GM19351 (cell line): ENCODE measurements around the gene STK26.
"Not testable (repeated sequence)": the region's sequence is repeated elsewhere in the genome, so short reads cannot be mapped to it uniquely, and the experiment has no call there.

ENCODE experiments used
- ATAC-seq: cut with Tn5 transposase; IDR thresholded peaks from one replicate; pipeline ENCODE4 v1.9.1; 2021; ENCODE audit warnings: mild to moderate bottlenecking, moderate library complexity; ENCODE audit not compliant: unreplicated experiment

STK26 gene

DNA sequence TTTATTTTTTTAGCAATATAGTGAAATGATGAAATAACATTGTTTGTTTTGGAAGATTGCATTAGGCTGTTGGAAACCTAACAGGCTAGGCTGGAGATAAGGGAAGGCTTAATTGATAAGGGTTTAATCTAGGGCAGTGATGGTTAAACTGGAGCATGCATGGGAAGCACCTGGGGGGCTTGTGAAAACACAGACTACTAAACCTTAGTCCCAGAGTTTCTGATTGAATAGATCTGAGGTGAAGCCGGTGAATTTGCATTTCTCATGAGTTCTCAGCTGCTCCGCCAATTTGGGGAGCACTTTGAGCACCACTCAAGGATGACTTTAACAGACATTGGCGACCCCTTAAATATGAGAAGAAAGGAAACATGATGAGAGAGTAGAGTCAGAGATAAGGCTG, 11.5 kb downstream of the STK26 start:
- ATAC-seq, result peak; percentile 51

DNA sequence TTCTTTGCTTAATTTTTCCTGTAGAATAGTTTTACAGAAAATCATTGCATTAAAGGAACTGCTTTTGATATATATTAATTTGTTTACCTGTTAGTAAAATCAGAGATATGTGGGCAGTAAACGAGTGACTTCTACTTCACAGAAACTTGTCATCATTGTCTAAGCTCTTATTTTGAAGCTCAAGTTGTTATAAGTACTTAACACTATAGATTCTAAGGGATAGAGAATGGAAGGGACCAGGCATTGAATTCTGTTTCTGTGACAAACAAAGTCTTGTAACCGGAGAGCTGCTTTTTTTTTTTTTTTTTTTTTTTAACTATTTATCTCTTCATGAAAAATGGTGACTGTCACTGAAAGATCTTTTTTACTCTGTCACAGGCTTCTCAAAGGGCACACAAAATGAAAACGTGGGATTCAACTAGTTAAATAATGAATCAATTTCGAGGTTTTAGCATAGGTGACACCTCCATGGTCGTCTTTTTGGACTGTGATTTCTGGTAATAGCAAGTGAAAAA, 14.4 kb downstream of the STK26 start:
- no peak for ATAC-seq

DNA sequence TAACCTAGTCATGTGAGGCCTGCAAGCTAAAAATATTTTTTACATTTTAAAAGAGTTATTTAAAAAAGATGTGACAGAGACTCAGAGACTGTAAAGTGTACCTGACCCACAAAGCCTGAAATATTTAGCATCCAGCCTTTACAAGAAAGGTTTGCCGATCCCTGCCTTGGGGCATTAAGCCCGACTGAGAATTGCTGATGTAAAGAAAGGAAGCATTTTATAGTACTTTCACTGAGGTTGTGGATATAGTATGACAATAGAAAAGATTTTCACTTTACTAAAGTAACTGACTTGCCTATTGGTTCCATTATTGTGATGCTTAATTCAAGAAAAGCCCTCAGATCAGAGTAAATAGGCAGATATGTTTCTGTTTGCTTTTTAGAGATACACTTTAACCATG, 17.0 kb downstream of the STK26 start:
- no peak for ATAC-seq

DNA sequence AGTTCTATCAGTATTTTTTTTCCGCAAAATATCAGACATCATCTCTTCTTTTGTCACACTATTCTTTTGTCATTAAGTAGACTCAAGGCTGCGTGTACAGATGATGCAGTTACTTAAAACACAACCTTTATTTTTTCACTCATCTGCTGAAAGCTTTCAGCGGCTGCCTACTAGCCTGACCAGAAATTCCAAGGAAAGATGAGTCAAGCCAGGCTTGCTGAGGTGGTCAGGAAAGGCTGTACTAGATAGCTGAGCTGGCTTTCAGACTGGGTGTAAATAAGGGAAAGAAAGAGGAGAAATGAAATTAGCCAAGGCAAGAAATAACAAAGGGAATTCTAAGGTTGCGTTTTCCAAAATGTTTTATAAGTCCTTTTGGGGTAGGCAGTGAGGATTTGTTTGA, 17.9 kb downstream of the STK26 start:
- ATAC-seq, result no peak

DNA sequence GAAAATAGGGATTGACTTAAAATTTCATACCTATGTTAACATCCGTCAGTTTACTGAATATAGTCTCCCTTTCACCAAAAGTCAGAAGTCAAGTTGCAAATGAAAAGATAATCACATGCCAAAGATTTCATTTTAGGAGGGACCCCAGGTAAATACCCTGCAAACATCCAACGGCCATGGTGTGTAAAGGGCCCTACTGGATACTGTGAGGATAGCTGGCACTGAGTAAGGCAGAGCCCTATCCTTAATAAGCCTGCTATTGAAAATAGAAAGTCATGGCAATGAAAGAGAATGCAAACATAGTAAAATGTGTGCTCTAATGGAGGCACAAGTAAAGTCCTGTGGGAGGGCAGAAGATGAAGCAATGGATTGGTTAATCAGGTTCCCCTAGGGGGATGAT, 20.9 kb downstream of the STK26 start:
- ATAC-seq, result no peak

DNA sequence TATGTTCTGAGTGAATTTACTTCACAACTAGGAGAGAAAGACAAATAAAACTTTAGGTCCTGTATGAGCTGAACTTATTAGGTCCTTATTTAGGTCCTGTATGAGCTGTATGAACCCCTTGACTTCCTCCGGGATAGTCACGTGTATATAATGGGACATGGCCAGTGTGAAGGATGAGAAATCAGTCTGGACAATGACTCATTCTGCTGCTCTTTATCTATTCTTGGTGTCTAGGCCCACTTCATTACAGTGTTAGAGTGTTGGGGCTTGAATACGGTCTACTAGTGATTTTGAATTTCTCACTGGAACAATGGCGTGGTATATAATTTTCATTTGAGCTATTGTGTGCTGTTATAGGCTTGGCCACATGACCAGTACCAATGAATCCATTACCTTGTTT, 21.9 kb downstream of the STK26 start:
- no peak for ATAC-seq

DNA sequence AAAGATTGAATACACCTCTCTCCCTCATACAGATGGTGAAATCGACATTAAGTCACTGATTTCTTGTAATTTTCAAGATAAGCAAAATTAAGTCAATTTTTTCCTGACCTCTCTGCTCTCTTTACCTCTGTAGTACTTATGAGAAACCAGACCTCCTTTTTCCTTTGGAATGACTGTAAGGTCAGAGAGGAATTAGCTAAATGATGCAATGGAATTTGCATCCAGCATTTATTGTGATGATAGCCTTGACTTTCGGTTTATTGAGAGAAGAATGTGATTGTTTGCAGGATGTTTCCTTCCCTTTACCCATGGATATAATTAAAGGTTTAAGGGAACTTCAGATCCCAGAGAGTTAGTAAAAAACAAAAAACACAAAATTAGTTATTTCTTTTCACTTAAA, 22.4 kb downstream of the STK26 start:
- no peak for ATAC-seq

DNA sequence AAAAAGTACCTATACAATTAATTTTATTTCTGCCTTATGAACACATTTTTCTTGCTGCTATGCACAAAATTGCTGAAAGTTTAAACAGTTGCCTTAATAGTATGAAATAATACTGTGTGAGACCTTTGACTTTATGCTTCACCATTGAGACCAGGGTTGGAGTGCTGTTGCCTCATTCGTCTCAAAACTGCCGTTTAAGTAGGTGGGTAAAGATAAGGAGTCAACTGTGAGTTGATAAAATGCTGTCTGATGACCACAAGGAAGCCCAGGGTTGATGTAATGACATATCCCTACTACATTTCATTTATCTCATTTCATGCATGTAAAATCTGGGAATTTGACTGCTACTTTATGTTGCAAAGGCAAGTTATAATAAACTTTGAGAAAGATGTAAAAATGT, 23.4 kb downstream of the STK26 start:
- no peak for ATAC-seq

DNA sequence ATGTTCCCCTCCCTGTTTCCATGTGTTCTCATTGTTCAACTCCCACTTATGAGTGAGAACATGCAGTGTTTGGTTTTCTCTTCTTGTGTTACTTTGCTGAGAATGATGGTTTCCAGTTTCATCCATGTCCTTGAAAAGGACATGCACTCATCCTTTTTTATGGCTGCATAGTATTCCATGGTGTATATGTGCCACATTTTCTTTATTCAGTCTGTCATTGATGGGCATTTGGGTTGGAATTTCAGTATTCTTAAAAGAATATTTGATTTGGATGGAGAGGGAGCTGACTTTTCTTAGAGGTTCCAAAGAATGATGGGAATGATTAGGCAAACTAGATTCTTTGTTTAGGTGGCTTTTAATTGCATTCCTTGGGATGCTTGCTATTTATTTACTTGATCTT, 28.7 kb downstream of the STK26 start:
- ATAC-seq, result not testable (repeated sequence)

DNA sequence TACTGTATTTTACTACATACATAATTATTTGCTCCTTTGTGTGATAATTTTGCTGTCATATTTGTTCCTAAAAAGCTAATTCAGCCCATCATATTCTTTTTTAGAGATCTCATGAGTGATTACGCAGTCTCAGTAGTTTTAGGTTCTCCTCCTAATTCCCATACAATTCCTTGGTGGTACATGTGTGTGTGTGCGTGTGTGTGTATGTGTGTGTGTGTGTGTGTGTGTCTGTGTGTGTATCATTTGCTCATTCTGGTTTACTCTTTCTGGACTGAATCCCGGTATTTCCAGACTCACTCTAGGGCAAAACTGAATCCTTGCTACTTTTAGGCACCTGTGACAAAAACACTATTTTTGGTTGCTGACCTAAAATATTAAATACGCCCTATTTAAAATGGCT, 34.9 kb downstream of the STK26 start:
- no peak for ATAC-seq

DNA sequence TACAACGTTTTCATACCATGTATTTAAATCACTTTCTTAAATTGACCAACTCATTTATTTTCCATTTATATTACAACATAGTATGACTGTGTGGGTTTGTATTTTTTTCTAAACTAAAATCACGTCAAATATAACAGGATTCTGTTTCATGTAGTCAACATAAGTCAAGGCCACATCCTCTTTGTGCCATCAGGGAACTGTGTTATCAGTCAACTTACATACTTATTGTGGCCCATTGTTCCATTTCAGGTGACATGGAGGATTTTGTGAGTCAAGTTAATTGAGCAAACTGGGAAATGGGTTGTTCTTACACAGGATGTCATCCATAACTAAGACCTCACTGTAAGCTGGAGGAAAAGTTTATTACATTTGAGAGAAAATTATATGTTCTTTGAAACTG, 35.9 kb downstream of the STK26 start:
- no peak for ATAC-seq

DNA sequence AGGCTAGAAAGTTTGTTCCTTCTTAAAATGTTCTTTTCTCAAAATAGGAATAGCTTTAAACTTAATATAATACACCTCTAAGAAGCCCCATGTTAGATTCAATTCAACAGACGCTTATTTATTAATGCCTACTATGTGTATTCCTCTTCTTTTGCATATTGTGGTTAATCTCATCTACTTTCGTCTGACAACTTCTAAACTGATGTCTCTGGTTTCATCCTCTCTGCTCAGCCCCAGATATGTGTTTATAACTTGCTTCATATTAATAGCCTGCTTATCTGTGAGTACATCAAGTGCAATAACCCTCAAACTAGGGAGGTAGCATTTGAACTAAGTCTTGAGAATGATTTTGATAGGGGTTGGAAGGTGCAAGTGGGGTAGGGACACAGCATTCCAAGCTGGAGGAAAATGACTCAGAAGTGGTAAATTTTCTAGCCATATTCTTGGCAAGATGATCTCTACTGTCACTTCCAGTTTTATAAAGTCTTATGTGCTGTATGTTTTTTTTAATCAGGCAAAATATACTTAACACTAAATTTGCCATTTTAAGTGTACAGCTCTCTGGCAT, 37.0 kb downstream of the STK26 start:
- peak; percentile 76 for ATAC-seq

DNA sequence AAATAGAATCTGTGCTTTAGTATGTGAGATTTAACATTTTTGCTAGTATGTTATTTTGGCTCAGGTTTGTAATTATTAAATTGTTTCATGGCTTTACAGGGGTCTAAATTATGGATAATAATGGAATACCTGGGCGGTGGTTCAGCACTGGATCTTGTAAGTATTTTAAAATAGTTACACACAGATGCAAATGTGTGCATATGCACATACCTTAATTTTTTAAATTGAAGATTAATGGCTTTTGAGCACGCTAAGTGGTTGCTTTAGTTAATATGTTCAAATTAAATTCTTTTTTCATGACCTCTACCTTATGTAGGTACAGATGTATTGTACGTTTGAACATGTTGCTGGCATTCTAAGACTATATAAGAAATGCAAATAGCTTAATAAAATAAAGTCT, 40.2 kb downstream of the STK26 start:
- no peak for ATAC-seq

DNA sequence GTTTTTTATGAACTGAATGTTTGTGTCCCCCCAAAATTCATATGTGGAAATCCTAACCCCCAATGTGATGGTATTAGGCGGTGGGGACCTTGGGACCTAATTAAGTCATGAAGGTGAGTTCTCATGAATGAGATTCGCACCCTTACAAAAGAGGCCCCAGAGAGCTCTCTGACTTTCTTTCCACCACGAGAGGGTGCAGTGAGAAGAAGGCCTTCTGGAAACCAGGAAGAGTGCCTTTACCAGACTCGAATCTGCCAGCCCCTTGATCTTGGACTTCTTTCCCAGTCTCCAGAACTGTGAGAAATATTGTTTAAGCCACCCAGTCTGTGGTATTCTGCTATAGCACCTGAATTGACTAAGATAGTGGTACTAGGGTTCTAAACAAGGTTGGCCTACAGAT, 40.8 kb downstream of the STK26 start:
- no peak for ATAC-seq

DNA sequence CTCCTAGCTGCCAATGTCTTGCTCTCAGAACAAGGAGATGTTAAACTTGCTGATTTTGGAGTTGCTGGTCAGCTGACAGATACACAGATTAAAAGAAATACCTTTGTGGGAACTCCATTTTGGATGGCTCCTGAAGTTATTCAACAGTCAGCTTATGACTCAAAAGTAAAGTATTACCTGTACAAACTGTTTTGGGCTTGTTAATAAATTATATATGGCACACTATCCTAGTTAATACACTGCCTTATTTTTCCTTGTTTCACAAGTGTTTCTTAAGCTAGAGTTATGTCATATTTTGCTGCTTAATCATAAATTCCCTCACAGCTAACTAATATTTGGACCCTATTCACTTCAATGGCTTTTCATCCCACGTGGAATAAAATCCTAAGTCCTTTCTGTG, 45.3 kb downstream of the STK26 start:
- ATAC-seq, result no peak

DNA sequence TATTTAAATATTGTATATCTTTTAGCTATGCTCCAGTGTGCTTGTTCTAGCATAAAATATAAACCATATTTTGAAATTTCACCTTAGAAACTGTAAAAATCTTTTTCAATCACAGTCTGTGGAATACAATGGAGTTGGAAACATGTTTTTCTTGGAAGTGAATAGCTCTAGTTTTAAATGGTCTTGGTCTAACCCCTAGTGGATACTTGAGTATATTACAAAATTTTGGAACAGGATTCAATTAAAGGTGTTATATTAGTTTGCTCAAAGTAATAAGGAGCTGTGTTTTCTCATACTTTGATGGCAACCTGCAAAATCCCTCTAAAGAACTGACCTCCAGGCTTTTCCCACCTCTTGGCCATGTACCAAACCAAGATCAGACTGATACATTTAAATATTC, 48.2 kb downstream of the STK26 start:
- ATAC-seq, result no peak

DNA sequence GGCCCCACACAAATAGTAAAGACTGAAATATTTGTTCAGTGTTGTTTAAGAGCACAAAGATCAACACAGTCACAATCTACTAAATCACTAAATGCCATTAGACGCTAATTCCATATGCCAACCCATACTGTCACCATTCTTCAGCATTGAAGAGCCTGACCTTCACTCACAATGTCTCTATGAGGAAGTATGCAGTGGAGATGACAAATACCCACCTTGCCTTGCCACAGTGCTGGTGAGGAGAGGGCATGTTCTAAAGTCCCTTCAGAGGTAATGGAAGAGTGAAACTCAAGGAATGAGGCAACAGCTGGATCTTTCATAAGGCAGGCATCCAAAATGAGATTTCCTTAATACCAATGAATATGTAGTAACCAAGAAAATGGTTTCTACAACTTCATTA, 54.3 kb downstream of the STK26 start:
- ATAC-seq, result no peak

DNA sequence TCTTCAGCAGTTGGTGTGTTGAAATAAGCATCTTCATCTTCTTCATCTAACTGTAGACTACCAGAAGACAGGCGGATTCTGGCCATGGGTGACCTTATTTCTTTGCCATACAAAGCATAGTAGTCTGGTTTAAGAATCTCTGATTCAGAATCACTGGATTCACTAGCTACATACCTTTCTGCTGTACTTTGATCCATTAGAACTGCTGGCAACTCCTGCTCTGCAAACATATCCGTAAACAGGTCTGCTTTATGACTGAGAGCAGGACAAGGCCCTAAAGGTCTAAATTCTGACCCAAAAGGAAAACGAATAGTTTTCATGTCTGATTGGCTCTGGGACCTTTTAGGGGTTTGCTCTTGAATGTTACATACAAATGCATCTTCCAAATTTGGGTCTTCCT, 54.8 kb downstream of the STK26 start:
- no peak for ATAC-seq

DNA sequence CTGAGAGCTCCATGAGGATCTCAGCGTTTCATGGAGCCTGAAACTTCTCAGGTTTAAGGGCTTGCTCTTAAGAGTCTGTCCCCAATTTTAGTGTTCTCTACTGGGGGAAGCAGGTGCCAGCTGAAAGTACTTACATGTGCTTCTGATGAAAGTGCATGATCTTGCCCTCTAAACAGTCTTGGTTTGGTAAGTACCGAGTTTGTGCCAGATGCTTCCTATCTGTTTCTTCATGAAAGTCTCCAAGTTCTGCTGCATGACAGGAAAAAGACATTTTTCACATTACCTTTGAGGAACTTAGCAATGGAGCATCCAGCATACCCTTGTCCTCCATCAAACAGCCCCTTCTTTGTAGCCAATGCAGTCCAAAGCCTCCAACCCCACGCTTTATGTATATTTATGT, 62.7 kb downstream of the STK26 start:
- no peak for ATAC-seq

DNA sequence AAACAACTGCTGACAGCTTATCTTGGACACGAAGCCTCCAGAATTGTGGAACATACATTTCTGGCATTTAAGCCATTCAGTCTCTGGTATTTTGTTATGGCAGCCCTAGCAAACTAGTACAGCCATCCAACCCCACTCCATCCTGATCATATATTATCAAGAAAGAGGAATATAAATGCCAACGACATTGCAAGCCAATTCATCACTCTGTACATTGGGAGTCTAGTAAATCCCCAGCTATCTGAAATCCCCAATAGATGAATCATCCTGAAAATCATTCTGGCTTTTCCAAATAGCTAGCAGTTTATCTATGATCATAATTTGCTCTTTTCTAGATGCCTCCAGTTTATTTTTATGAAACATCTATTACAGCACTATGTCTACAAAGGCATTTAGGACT, 63.6 kb downstream of the STK26 start:
- no peak for ATAC-seq

DNA sequence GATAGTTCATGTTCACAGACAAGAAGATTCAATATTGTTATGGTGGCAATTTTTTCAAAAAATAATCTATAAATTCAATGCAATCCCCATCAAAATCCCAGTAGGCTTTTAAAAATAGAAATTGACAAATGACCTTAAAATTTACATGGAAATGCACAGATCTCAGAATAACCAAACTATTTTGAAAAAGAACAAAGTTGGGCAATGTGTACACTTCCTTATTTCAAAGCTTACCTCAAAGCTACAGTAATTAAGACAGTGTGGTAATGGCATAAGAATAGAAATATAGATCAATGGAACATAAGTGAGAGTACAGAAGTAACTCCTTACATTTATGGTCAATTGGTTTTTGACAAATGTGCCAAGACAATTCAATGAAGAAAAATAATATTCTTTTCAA, 65.8 kb downstream of the STK26 start:
- no peak for ATAC-seq

DNA sequence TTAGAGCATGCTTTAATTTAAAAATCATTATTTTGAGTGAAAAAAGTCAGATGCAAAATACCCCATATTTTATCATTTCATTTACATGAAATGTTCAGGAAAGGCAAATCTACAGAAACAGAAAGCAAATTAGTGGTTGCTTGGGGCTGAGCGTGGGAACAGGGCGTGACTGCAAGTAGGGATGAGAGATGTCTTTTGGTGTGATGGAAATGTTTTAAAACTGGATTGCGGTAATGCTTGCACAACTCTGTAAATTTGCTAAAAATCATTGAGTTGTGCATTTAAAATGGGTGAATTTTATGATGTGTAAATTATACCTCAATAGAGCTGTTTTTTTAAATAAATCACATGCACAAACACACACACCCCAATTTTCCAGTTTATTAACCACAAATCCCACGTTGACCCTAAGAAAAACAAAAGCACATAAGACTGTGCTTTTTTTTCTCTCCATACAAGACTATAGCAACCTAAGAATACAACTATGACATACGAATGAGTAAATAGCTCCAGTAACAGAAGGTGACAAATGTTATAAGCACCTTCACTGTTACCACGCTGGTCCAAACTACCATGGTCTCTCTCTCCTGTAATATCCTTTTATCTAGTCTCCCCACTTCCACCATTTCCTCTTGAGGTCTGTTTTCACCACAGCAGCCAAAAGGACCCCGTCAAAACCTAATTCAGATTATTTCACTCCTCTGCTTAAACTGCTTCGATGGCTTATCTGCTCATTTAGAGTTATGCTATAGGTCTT, 67.5 kb downstream of the STK26 start:
- no peak for ATAC-seq
